GM13977 (cell line): ENCODE results near the gene ZNF117.

Experiments used
- DNase-seq: peaks from one replicate; pipeline ENCODE4 v3.0.0; 2012; ENCODE audit warnings: low spot score
- CTCF ChIP-seq: IDR thresholded peaks from 2 replicates; pipeline ENCODE4 v1.5.1; 2012; ENCODE audit warnings: mild to moderate bottlenecking, control low read depth; ENCODE audit not compliant: insufficient read depth; ENCODE audit errors: extremely low read depth, missing control alignments
- in situ Hi-C: fragments of 300-500 bp; cut with MboI; formaldehyde crosslinking; loops from one replicate; pipeline ENCODE4 v1.12.0; 2022; ENCODE audit warnings: low sequenced_read_pairs, low pct_unique_long_range_greater_than_20kb, mixed read lengths, inconsistent platforms; ENCODE audit not compliant: unreplicated experiment

The ZNF117 gene

GRCh38 chr7:65006094-65006992, 15.5 kb upstream of the ZNF117 start, which contains the start of gene ERV3-1:
ERV3-1 (minus strand) TSS chr7:65006687; CDS start chr7:64993026, 13,661 bp downstream.
- no peak for TF ChIP-seq CTCF
- in situ Hi-C loops: no loop called here
- peak; percentile 90 for DNase-seq

GRCh38 chr7:65004575-65004974, 13.7 kb upstream of the ZNF117 start:
- in situ Hi-C loops: no loop called here
- no peak for TF ChIP-seq CTCF
- DNase-seq: no peak

- no peak for TF ChIP-seq CTCF
- in situ Hi-C loops: no loop called here
These were observed 12.2 kb upstream of the ZNF117 start for GRCh38 chr7:65002972-65003585.

GRCh38 chr7:65001291-65001814, 10.5 kb upstream of the ZNF117 start:
- no peak for TF ChIP-seq CTCF
- in situ Hi-C loops: no loop called here
- DNase-seq: no peak

More at GRCh38 chr7:65002972-65003585, 12.2 kb upstream of the ZNF117 start:
- DNase-seq: no peak

- in situ Hi-C loops: no loop called here
- no peak for TF ChIP-seq CTCF
- no peak for DNase-seq
These were observed 8.5 kb upstream of the ZNF117 start for GRCh38 chr7:64999165-65000004.

- TF ChIP-seq CTCF: no peak
- in situ Hi-C loops: no loop called here
- DNase-seq: no peak
These were observed 8.0 kb upstream of the ZNF117 start for GRCh38 chr7:64998865-64999164.
